Neural progenitor cell (in vitro differentiated cells): ENCODE measurements around the gene GABARAP.

Experiments
- EZH2 ChIP-seq: fragments of 200-600 bp; sonication (generic); IDR thresholded peaks from 2 replicates; pipeline ENCODE4 v1.6.1; 2017; ENCODE audit warnings: antibody characterized with exemption, mild to moderate bottlenecking, moderate library complexity
- TF ChIP-seq, protein P1 (sequence below): fragments of 200-600 bp; sonication (generic); IDR thresholded peaks from 2 replicates; pipeline ENCODE4 v1.5.1; 2017; ENCODE audit warnings: antibody characterized with exemption, mild to moderate bottlenecking

DNA sequence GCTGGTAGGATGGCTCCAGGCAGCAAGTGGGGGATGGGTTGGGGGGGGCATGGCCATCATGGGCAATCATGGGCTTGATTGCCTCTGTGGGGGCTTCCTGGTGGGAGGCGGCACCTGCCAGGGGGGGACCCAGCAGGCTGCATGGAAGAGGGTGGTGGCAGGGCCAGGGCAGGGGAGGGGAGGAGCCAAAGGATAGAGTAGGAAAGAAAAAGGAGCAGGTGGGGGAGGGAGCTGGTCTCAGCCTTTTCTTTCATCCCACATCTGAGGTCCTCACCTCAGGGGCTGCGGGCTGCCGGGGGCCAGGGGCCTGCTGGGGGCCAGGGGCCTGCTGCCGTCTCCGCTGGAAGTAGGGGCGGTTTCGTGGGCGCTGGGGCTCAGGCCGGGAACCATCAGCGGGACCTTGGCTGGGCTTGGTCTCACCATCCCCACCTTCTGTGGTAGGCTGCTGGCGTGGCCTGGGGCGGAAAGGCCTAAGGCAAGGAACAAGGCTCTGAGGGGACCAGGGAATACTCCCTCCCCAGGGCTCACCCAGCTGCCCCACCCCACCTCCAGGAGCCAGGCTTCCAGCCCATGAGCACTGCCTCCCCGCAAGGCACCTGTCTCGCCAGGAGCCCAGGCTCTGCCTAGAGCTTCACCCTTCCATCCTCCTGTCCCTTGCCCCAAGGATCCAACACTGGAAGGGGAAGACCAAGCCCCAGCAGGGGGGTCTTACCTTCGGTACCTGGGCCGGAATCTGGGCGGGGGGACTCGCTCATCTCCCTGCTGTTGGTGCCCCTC lies 47.2 kb upstream of the GABARAP start:
- TF ChIP-seq, protein P1, sequence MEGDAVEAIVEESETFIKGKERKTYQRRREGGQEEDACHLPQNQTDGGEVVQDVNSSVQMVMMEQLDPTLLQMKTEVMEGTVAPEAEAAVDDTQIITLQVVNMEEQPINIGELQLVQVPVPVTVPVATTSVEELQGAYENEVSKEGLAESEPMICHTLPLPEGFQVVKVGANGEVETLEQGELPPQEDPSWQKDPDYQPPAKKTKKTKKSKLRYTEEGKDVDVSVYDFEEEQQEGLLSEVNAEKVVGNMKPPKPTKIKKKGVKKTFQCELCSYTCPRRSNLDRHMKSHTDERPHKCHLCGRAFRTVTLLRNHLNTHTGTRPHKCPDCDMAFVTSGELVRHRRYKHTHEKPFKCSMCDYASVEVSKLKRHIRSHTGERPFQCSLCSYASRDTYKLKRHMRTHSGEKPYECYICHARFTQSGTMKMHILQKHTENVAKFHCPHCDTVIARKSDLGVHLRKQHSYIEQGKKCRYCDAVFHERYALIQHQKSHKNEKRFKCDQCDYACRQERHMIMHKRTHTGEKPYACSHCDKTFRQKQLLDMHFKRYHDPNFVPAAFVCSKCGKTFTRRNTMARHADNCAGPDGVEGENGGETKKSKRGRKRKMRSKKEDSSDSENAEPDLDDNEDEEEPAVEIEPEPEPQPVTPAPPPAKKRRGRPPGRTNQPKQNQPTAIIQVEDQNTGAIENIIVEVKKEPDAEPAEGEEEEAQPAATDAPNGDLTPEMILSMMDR, result no peak
- no peak for TF ChIP-seq EZH2
